H1 (cell line): ENCODE results near the gene ENTREP3. TPM values are rescaled to one million over a fixed set of nuclear protein-coding genes. Genes with fewer than 3 reads are reported as not detected.
A peak's percentile ranks its signal among the peaks of the same experiment; 100 is the strongest.

Experiments
- CREB1 ChIP-seq: IDR thresholded peaks from 2 replicates; pipeline ENCODE4 v1.6.1; 2012; ENCODE audit warnings: inconsistent platforms
- EP300 ChIP-seq, 2 experiments: IDR thresholded peaks; 1 replicate in 1 of 2; 2 replicates in 1 of 2; pipeline ENCODE4 v1.6.1; 2011 to 2012; ENCODE audit warnings: low read depth in 2 of 2, low read length in 2 of 2, mild to moderate bottlenecking in 2 of 2, borderline replicate concordance in 1 of 2, inconsistent platforms in 1 of 2, moderate library complexity in 1 of 2
- JUN ChIP-seq: IDR thresholded peaks from 2 replicates; pipeline ENCODE4 v1.6.1; 2011; ENCODE audit warnings: low read depth, mild to moderate bottlenecking, improper control_type of control experiment, low read length
- KDM4A ChIP-seq: IDR thresholded peaks from one replicate; pipeline ENCODE4 v1.7.1; 2012; ENCODE audit warnings: low read depth, mild to moderate bottlenecking, moderate library complexity, low read length, inconsistent platforms; ENCODE audit not compliant: severe bottlenecking
- NRF1 ChIP-seq: IDR thresholded peaks from 2 replicates; pipeline ENCODE4 v1.6.1; 2011; ENCODE audit warnings: mild to moderate bottlenecking, low read depth, low read length, improper control_type of control experiment
- RAD21 ChIP-seq, 2 experiments: IDR thresholded peaks in 1 of 2; conservative IDR thresholded peaks in 1 of 2; 2 replicates each; pipeline ENCODE4 v1.6.1; 2011; ENCODE audit warnings: low read depth in 2 of 2, low read length in 2 of 2, improper control_type of control experiment in 1 of 2, inconsistent platforms in 1 of 2, mild to moderate bottlenecking in 1 of 2, moderate library complexity in 1 of 2
- TAF7 ChIP-seq: optimal IDR thresholded peaks from 2 replicates; pipeline ENCODE3; 2011; ENCODE audit warnings: low read depth, mild to moderate bottlenecking, inconsistent platforms, low read length, moderate library complexity, borderline replicate concordance
- polyA plus RNA-seq, 7 experiments: library from polyadenylated mRNA; depleted of rRNA in 3 of 7; stranded (reverse) in 5 of 7; unstranded in 2 of 7; fragments of >200 nt in 5 of 7; fragments of 200-250 nt in 2 of 7; gene quantifications; 1 replicate in 5 of 7; 2 replicates in 1 of 7; 4 replicates in 1 of 7; pipeline versions ENCODE4 v1.2.1 to v1.2.3, GENCODE V29; 2011 to 2013; ENCODE audit warnings: missing spikeins in 2 of 7, mixed read lengths in 2 of 7
- total RNA-seq: library from RNA; stranded (reverse); fragmentation: NEBNext Ultra II Directional; extraction: Animal tissue kit (Norgen Biotek cat#: 25700); gene quantifications from 2 replicates; pipeline ENCODE4 v1.2.1, GENCODE V29; 2021
- TF ChIP-seq, protein P1 (sequence below): fragments of 300-600 bp; sonication (generic); IDR thresholded peaks from 2 replicates; pipeline ENCODE4 v1.7.1; 2012; ENCODE audit warnings: low read length, moderate library complexity, mild to moderate bottlenecking, inconsistent platforms; ENCODE audit not compliant: insufficient replicate concordance
- TF ChIP-seq, protein P2 (sequence below): IDR thresholded peaks from 2 replicates; pipeline ENCODE4 v1.6.1; 2012; ENCODE audit warnings: inconsistent platforms

Gene ENTREP3
- total and polyA plus RNA-seq, 2 of the 8 experiments (the other 6 are each of a cell fraction or from before 2014, with no cell fraction given): 22.8 to 52.2 TPM

DNA sequence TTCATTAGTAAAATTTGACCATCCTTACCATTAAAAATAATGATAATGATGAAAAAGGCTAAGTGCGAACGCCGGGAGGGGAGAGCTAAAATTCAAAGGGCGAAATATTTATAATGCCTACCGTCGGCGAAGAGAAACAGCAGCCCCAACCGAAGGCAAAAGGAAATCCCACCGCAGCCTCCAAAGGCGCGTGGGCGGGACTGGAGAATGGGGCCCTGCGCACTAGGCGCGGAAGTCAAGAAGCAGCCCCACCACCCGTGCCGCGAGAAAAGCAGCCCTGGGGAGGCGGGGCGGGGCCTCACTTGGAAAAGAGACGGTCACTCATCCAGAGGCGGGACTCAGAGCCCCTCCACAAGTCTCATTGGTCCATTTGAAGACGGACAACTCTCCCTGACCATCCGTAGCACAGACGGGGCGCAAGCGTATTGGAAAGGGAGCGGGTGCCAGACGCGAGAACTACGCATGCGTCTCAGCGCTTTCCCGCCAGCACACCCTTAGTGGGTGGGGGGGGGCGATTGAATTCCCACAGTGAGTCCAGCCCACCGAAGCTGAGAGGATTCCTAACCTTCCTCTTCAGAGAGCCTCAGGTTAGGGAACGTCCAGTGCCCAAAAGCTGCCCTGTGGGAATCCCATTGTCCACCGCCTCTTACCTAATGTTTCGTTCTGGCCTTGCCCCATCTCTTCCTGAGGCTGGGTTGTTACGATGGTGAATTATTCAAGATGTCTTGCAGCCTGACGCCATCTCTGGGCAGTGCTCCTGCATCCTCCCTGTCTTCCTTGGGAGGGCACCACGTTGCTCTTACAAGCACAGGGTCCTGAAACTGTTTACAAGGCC lies 27.8 kb downstream of the ENTREP3 start (continued):
- TF ChIP-seq, protein P1, sequence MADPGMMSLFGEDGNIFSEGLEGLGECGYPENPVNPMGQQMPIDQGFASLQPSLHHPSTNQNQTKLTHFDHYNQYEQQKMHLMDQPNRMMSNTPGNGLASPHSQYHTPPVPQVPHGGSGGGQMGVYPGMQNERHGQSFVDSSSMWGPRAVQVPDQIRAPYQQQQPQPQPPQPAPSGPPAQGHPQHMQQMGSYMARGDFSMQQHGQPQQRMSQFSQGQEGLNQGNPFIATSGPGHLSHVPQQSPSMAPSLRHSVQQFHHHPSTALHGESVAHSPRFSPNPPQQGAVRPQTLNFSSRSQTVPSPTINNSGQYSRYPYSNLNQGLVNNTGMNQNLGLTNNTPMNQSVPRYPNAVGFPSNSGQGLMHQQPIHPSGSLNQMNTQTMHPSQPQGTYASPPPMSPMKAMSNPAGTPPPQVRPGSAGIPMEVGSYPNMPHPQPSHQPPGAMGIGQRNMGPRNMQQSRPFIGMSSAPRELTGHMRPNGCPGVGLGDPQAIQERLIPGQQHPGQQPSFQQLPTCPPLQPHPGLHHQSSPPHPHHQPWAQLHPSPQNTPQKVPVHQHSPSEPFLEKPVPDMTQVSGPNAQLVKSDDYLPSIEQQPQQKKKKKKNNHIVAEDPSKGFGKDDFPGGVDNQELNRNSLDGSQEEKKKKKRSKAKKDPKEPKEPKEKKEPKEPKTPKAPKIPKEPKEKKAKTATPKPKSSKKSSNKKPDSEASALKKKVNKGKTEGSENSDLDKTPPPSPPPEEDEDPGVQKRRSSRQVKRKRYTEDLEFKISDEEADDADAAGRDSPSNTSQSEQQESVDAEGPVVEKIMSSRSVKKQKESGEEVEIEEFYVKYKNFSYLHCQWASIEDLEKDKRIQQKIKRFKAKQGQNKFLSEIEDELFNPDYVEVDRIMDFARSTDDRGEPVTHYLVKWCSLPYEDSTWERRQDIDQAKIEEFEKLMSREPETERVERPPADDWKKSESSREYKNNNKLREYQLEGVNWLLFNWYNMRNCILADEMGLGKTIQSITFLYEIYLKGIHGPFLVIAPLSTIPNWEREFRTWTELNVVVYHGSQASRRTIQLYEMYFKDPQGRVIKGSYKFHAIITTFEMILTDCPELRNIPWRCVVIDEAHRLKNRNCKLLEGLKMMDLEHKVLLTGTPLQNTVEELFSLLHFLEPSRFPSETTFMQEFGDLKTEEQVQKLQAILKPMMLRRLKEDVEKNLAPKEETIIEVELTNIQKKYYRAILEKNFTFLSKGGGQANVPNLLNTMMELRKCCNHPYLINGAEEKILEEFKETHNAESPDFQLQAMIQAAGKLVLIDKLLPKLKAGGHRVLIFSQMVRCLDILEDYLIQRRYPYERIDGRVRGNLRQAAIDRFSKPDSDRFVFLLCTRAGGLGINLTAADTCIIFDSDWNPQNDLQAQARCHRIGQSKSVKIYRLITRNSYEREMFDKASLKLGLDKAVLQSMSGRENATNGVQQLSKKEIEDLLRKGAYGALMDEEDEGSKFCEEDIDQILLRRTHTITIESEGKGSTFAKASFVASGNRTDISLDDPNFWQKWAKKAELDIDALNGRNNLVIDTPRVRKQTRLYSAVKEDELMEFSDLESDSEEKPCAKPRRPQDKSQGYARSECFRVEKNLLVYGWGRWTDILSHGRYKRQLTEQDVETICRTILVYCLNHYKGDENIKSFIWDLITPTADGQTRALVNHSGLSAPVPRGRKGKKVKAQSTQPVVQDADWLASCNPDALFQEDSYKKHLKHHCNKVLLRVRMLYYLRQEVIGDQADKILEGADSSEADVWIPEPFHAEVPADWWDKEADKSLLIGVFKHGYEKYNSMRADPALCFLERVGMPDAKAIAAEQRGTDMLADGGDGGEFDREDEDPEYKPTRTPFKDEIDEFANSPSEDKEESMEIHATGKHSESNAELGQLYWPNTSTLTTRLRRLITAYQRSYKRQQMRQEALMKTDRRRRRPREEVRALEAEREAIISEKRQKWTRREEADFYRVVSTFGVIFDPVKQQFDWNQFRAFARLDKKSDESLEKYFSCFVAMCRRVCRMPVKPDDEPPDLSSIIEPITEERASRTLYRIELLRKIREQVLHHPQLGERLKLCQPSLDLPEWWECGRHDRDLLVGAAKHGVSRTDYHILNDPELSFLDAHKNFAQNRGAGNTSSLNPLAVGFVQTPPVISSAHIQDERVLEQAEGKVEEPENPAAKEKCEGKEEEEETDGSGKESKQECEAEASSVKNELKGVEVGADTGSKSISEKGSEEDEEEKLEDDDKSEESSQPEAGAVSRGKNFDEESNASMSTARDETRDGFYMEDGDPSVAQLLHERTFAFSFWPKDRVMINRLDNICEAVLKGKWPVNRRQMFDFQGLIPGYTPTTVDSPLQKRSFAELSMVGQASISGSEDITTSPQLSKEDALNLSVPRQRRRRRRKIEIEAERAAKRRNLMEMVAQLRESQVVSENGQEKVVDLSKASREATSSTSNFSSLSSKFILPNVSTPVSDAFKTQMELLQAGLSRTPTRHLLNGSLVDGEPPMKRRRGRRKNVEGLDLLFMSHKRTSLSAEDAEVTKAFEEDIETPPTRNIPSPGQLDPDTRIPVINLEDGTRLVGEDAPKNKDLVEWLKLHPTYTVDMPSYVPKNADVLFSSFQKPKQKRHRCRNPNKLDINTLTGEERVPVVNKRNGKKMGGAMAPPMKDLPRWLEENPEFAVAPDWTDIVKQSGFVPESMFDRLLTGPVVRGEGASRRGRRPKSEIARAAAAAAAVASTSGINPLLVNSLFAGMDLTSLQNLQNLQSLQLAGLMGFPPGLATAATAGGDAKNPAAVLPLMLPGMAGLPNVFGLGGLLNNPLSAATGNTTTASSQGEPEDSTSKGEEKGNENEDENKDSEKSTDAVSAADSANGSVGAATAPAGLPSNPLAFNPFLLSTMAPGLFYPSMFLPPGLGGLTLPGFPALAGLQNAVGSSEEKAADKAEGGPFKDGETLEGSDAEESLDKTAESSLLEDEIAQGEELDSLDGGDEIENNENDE: no peak
- TF ChIP-seq JUN: no peak
- TF ChIP-seq, protein P2, sequence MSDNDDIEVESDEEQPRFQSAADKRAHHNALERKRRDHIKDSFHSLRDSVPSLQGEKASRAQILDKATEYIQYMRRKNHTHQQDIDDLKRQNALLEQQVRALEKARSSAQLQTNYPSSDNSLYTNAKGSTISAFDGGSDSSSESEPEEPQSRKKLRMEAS: peak; percentile 26; the same call in 1 of the 2 replicates
- no peak for TF ChIP-seq EP300 (IDR thresholded peaks at IDR 0.05; ENCODE audit: borderline replicate concordance in 1 of 2, low read depth in 2 of 2, low read length in 2 of 2)
- peak; percentile 92 for TF ChIP-seq NRF1
- no peak for TF ChIP-seq KDM4A
- TF ChIP-seq CREB1: peak; percentile 42
- TF ChIP-seq RAD21 (IDR thresholded peaks at IDR 0.05 in 1 of 2, conservative IDR thresholded peaks at IDR 0.05 in 1 of 2; ENCODE audit: low read depth in 2 of 2, low read length in 2 of 2): no peak
- peak; percentile 46 for TF ChIP-seq TAF7
